Measurements from ENCODE around the gene EDEM2. TPM values are rescaled to one million over a fixed set of nuclear protein-coding genes. Genes with fewer than 3 reads are reported as not detected.

EDEM2 gene
- total RNA-seq, 4 donors from 2014 or later = 13.7 to 31.0 (median 25.0) TPM

DNA sequence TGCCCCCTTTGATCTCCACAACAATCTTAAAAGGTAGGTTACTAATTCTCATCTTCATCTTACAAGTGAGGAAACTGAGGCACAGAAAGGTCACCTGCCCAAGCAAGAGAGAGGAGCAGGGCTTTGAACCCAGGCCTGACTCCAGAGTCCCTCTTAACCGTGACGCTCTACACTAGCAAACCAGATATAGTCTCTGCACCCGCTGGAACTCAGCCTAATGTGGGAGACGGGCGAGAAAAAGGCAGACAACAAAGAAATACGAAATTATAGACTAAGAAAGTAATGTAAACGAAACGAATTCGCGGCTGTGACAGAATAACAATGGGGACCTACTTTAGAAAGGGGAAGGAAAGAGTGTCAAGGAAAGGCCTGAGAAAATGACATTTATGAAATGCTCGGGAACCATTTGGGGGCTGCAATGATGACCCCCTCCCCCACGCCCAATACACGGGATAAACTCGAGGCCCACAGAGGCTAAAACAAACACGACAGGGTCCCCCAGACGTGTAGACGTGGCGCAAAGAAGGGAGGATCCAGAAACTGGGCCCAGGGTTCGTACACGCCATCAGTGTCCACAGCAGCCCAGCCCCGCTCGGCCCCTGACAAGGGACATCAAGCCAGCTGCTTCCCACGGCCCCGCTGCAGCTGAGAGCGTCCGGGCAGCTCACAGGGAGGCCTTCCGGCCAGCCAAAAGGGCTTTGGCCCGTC lies 55.2 kb downstream of the EDEM2 start:
- Histone ChIP-seq H3K4me3 (replicated peaks in 1 of 3) (peak overlapping the region; percentile 69 to 94 (median 79)), H3K36me3 (peaks cover 0 to 6% of the 10 kb centered on the region in 2 donors), H3K27ac (peak overlapping the region; percentile 84 to 95 (median 90)), H3K9me3 (no peaks in the 10 kb centered on the region), H3K27me3 (no peaks in the 10 kb centered on the region), H3K4me1 (peaks cover 20 to 34% of the 10 kb centered on the region in 2 donors)
- intact Hi-C loops (cut with DNase I) = loop anchor here (10.0 kb wide), 1 partner anchor 217 kb away; the partner anchor contains the start of genes ACSS2 and GGT7
- WGBS, 2 donors = 0 to 2% methylated on average over 18 to 28 of the region's 28 CpGs
- TF ChIP-seq, protein P1, sequence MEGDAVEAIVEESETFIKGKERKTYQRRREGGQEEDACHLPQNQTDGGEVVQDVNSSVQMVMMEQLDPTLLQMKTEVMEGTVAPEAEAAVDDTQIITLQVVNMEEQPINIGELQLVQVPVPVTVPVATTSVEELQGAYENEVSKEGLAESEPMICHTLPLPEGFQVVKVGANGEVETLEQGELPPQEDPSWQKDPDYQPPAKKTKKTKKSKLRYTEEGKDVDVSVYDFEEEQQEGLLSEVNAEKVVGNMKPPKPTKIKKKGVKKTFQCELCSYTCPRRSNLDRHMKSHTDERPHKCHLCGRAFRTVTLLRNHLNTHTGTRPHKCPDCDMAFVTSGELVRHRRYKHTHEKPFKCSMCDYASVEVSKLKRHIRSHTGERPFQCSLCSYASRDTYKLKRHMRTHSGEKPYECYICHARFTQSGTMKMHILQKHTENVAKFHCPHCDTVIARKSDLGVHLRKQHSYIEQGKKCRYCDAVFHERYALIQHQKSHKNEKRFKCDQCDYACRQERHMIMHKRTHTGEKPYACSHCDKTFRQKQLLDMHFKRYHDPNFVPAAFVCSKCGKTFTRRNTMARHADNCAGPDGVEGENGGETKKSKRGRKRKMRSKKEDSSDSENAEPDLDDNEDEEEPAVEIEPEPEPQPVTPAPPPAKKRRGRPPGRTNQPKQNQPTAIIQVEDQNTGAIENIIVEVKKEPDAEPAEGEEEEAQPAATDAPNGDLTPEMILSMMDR (IDR thresholded peaks at IDR 0.05) = no peak
- no peak for TF ChIP-seq POLR2A (IDR thresholded peaks at IDR 0.05)
- peak in 1 of 2 donors; percentile 9 for DNase-seq

DNA sequence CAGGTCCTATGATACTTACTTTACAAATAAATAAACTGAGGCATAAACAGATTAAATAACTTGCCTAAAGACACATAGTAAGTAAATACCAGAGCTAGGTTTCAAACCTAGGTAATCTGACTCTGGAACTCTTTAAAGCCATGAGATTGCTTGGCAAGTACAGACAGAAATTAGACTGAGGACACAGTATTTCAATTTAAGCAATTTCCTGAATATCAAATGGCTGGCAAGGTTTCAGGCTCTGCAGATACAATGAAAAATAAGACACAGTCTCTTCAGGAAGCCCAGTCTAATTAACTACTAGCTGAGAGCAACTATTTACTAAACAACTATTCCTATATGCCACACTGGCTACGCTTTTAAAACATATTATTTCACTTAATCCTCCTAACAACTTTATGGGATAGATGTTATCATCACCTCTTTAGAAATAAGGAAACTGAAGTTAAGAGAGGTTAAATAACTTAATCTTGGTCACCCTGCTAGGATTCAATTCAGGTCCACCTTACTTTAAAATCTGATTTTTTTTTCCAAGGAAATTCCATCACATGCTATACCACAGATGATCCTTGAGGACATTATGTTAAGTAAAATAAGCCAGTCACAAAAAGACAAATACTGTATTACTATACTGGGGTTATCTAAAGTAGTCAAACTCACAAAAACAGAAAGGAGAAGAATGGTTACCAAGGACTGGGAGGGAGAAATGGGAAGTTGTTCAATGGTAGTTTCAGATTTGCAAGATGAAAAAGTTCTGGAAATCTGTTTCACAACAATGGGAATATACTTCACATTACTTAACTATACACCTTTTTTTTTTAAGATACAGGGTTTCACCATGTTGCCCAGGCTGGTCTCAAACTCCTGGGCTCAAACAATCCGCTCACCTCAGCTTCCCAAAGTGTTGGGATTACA lies 58.6 kb downstream of the EDEM2 start:
- WGBS, 2 donors = 92 to 94% methylated on average over 2 of the region's 2 CpGs
- H3K4me1 ChIP-seq = peaks cover 16 to 34% of the 10 kb centered on the region in 2 donors
- no peaks in the 10 kb centered on the region for H3K27me3 ChIP-seq
- H3K4me3 ChIP-seq (replicated peaks in 1 of 3) = no peak overlapping the region
- H3K27ac ChIP-seq = no peak overlapping the region
- TF ChIP-seq, protein P1 (IDR thresholded peaks at IDR 0.05) = no peak
- no peak for TF ChIP-seq POLR2A (IDR thresholded peaks at IDR 0.05)
- no peaks in the 10 kb centered on the region for H3K9me3 ChIP-seq
- intact Hi-C loops (cut with DNase I) = no loop called here
- H3K36me3 ChIP-seq = peaks cover 0 to 6% of the 10 kb centered on the region in 2 donors
- no peak for DNase-seq

DNA sequence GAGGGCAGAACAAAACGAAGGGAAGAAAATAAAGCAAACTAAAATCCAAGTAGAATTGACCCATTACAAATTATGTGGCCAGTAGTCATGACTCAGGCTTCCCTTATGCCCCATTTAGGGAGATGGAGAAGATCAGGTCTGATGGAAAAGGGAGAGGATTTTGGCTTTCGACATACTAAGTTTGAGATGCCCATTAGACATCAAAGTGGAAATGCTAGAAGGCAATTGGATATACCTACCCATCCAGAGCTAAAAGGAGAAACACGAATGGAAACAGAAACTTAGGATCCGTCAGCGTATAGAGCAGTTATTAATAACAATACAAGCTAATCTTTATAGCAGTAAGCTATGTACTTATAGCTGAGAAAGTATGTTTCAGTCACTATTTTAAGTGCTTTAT lies 59.3 kb downstream of the EDEM2 start:
- TF ChIP-seq, protein P1 (IDR thresholded peaks at IDR 0.05) = no peak
- TF ChIP-seq POLR2A (IDR thresholded peaks at IDR 0.05) = no peak
- intact Hi-C loops (cut with DNase I) = no loop called here
- Histone ChIP-seq H3K36me3 (peaks cover 0 to 6% of the 10 kb centered on the region in 2 donors), H3K27ac (no peak overlapping the region), H3K9me3 (no peaks in the 10 kb centered on the region), H3K27me3 (no peaks in the 10 kb centered on the region), H3K4me1 (peaks cover 16 to 28% of the 10 kb centered on the region in 2 donors), H3K4me3 (replicated peaks in 1 of 3) (no peak overlapping the region)
- WGBS, 2 donors = 81 to 84% methylated on average over 5 of the region's 5 CpGs
- DNase-seq = no peak

DNA sequence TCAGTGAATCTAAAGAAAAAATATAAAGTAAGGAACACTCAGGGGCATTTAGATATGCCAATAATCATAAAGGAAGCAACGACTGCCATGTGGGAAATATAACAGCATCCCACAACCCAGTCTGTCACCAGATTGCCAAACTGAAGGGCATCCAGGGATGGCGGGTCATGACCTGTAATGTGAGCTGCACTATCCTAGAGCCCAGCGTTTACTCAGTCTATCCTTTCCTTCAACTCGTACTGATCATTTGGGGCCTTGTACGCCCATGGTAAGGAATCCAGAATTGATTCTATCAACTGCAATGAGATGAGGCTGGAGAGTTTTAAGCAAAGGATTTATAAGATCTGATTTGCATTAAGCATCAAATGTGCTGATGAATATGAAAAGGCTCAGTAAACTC lies 59.8 kb downstream of the EDEM2 start:
- intact Hi-C loops (cut with DNase I) = no loop called here
- TF ChIP-seq, protein P1 (IDR thresholded peaks at IDR 0.05) = no peak
- no peak for TF ChIP-seq POLR2A (IDR thresholded peaks at IDR 0.05)
- WGBS, 2 donors = 78 to 82% methylated on average over 5 of the region's 5 CpGs

More for the DNA sequence above, 59.8 kb downstream of the EDEM2 start:
- no peak for DNase-seq
- Histone ChIP-seq H3K27ac (no peak overlapping the region), H3K9me3 (no peaks in the 10 kb centered on the region), H3K4me1 (peaks cover 16 to 27% of the 10 kb centered on the region in 2 donors), H3K36me3 (peaks cover 0 to 6% of the 10 kb centered on the region in 2 donors), H3K27me3 (no peaks in the 10 kb centered on the region), H3K4me3 (replicated peaks in 1 of 3) (no peak overlapping the region)
